Measurements from ENCODE around the gene TFDP2. TPM values are rescaled to one million over a fixed set of nuclear protein-coding genes. Genes with fewer than 3 reads are reported as not detected.

Gene TFDP2
- total and polyA plus RNA-seq, 2 donors from 2014 or later, result 38.7 to 50.6 TPM

GRCh38 chr3:142019794-142020320 lies 129.5 kb downstream of the TFDP2 start:
- FAIRE-seq (no peak), DNase-seq (no peak)
- Histone ChIP-seq H3K9ac (ENCODE audit: low read length in 3 of 3) (no peak overlapping the region), H3K9me3 (ENCODE audit: control insufficient read depth in 2 of 3, insufficient read depth in 1 of 3, low read length in 3 of 3) (no peaks in the 10 kb centered on the region), H3K4me1 (ENCODE audit: control insufficient read depth in 2 of 3, insufficient read depth in 2 of 3, low read depth in 1 of 3, low read length in 3 of 3) (peaks cover 0 to 14% (median 0%) of the 10 kb centered on the region in 3 donors), H3K36me3 (ENCODE audit: control insufficient read depth in 2 of 3, insufficient read depth in 3 of 3, low read length in 3 of 3) (no peaks in the 10 kb centered on the region), H3K27me3 (ENCODE audit: control insufficient read depth, insufficient read depth, low read length) (no peaks in the 10 kb centered on the region), H3K27ac (ENCODE audit: low read depth in 2 of 2, low read length in 2 of 2) (no peak overlapping the region), H3K4me3 (ENCODE audit: low read length in 3 of 3) (no peak overlapping the region)
- TF ChIP-seq CTCF (IDR thresholded peaks at IDR 0.05; ENCODE audit: borderline replicate concordance, extremely low read depth, insufficient read depth), result no peak
- intact Hi-C loops (cut with DNase I), result no loop called here

- Histone ChIP-seq H3K36me3 (ENCODE audit: control insufficient read depth in 2 of 3, insufficient read depth in 3 of 3, low read length in 3 of 3) (no peaks in the 10 kb centered on the region), H3K4me3 (ENCODE audit: low read length in 3 of 3) (no peak overlapping the region), H3K9ac (ENCODE audit: low read length in 3 of 3) (no peak overlapping the region), H3K27me3 (ENCODE audit: control insufficient read depth, insufficient read depth, low read length) (no peaks in the 10 kb centered on the region), H3K4me1 (ENCODE audit: control insufficient read depth in 2 of 3, insufficient read depth in 2 of 3, low read depth in 1 of 3, low read length in 3 of 3) (no peaks in the 10 kb centered on the region), H3K9me3 (ENCODE audit: control insufficient read depth in 2 of 3, insufficient read depth in 1 of 3, low read length in 3 of 3) (no peaks in the 10 kb centered on the region), H3K27ac (ENCODE audit: low read depth in 2 of 2, low read length in 2 of 2) (no peak overlapping the region)
- intact Hi-C loops (cut with DNase I), result no loop called here
- no peak for DNase-seq
- no peak for TF ChIP-seq CTCF (IDR thresholded peaks at IDR 0.05; ENCODE audit: borderline replicate concordance, extremely low read depth, insufficient read depth)
- FAIRE-seq, result no peak
These were observed 135.4 kb downstream of the TFDP2 start for GRCh38 chr3:142013993-142014392.

- no peak overlapping the region for H3K27ac ChIP-seq (ENCODE audit: low read depth in 2 of 2, low read length in 2 of 2)
- intact Hi-C loops (cut with DNase I), result no loop called here
- H3K4me3 ChIP-seq (ENCODE audit: low read length in 3 of 3), result no peak overlapping the region
- no peaks in the 10 kb centered on the region for H3K27me3 ChIP-seq (ENCODE audit: control insufficient read depth, insufficient read depth, low read length)
- no peak for DNase-seq
- H3K9me3 ChIP-seq (ENCODE audit: control insufficient read depth in 2 of 3, insufficient read depth in 1 of 3, low read length in 3 of 3), result no peaks in the 10 kb centered on the region
- no peaks in the 10 kb centered on the region for H3K4me1 ChIP-seq (ENCODE audit: control insufficient read depth in 2 of 3, insufficient read depth in 2 of 3, low read depth in 1 of 3, low read length in 3 of 3)
- no peak for FAIRE-seq
- no peak for TF ChIP-seq CTCF (IDR thresholded peaks at IDR 0.05; ENCODE audit: borderline replicate concordance, extremely low read depth, insufficient read depth)
- H3K9ac ChIP-seq (ENCODE audit: low read length in 3 of 3), result no peak overlapping the region
- no peaks in the 10 kb centered on the region for H3K36me3 ChIP-seq (ENCODE audit: control insufficient read depth in 2 of 3, insufficient read depth in 3 of 3, low read length in 3 of 3)
These were observed 135.9 kb downstream of the TFDP2 start for GRCh38 chr3:142013326-142013980.

All from kidney (tissue), 14 donors.